GM23338 (cell line): ENCODE measurements around the gene RBM19.

Experiments used
- CREB1 ChIP-seq: fragments of 250-450 bp; sonication (Bioruptor Pico); IDR thresholded peaks from 2 replicates; pipeline ENCODE4 v1.5.0; 2020; ENCODE audit warnings: low read depth, mild to moderate bottlenecking, moderate library complexity
- EZH2 ChIP-seq: fragments of 200-600 bp; sonication (generic); IDR thresholded peaks from one replicate; pipeline ENCODE4 v1.8.0; 2017; ENCODE audit warnings: antibody characterized with exemption, mild to moderate bottlenecking, low read depth; ENCODE audit not compliant: unreplicated experiment
- EZH2phosphoT487 ChIP-seq: fragments of 200-600 bp; sonication (generic); IDR thresholded peaks from one replicate; pipeline ENCODE4 v1.8.1; 2018; ENCODE audit warnings: antibody characterized with exemption; ENCODE audit not compliant: unreplicated experiment
- POLR2AphosphoS5 ChIP-seq: IDR thresholded peaks from 2 replicates; pipeline ENCODE4 v1.6.1; 2016; ENCODE audit warnings: antibody characterized with exemption, low read depth
- ZNF114 ChIP-seq: fragments of 250-450 bp; sonication (Bioruptor Pico); IDR thresholded peaks from 2 replicates; pipeline ENCODE4 v1.5.0; 2020; ENCODE audit warnings: mild to moderate bottlenecking, moderate library complexity
- TF ChIP-seq, protein P1 (sequence below): IDR thresholded peaks from one replicate; pipeline ENCODE4 v1.6.1; 2018; ENCODE audit warnings: antibody characterized with exemption; ENCODE audit not compliant: unreplicated experiment
- TF ChIP-seq, protein P2 (sequence below), 2 experiments: fragments of 200-600 bp in 1 of 2; sonication (generic) in 1 of 2; conservative IDR thresholded peaks; 2 replicates each; pipeline versions ENCODE4 v1.5.1 to v1.6.1; 2016 to 2017; ENCODE audit warnings: antibody characterized with exemption in 2 of 2, low read depth in 2 of 2, mild to moderate bottlenecking in 2 of 2, moderate library complexity in 1 of 2
- TF ChIP-seq, protein P3 (sequence below): IDR thresholded peaks from 2 replicates; pipeline ENCODE4 v1.6.1; 2016; ENCODE audit warnings: antibody characterized with exemption

DNA sequence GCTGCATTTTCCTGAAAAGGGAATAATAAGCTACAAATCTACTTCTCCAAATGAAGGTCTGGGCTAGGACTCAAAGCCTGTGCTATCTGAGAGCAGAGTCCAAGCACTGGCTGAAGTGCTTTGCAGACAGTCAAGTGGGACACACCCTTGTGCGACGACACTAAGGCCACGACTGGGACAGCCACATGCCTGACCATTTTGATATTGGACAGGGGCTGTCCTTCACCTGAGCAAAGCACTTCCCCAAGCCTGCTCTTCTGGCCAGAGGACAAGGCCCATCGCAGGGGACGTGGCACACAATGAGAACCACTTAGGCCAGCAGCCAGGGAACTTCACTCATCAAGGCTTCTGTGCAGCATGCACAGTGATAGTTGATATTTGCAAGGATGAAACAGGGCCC, 71.4 kb downstream of the RBM19 start:
- TF ChIP-seq, protein P1, sequence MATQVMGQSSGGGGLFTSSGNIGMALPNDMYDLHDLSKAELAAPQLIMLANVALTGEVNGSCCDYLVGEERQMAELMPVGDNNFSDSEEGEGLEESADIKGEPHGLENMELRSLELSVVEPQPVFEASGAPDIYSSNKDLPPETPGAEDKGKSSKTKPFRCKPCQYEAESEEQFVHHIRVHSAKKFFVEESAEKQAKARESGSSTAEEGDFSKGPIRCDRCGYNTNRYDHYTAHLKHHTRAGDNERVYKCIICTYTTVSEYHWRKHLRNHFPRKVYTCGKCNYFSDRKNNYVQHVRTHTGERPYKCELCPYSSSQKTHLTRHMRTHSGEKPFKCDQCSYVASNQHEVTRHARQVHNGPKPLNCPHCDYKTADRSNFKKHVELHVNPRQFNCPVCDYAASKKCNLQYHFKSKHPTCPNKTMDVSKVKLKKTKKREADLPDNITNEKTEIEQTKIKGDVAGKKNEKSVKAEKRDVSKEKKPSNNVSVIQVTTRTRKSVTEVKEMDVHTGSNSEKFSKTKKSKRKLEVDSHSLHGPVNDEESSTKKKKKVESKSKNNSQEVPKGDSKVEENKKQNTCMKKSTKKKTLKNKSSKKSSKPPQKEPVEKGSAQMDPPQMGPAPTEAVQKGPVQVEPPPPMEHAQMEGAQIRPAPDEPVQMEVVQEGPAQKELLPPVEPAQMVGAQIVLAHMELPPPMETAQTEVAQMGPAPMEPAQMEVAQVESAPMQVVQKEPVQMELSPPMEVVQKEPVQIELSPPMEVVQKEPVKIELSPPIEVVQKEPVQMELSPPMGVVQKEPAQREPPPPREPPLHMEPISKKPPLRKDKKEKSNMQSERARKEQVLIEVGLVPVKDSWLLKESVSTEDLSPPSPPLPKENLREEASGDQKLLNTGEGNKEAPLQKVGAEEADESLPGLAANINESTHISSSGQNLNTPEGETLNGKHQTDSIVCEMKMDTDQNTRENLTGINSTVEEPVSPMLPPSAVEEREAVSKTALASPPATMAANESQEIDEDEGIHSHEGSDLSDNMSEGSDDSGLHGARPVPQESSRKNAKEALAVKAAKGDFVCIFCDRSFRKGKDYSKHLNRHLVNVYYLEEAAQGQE, result no peak
- TF ChIP-seq, protein P2, sequence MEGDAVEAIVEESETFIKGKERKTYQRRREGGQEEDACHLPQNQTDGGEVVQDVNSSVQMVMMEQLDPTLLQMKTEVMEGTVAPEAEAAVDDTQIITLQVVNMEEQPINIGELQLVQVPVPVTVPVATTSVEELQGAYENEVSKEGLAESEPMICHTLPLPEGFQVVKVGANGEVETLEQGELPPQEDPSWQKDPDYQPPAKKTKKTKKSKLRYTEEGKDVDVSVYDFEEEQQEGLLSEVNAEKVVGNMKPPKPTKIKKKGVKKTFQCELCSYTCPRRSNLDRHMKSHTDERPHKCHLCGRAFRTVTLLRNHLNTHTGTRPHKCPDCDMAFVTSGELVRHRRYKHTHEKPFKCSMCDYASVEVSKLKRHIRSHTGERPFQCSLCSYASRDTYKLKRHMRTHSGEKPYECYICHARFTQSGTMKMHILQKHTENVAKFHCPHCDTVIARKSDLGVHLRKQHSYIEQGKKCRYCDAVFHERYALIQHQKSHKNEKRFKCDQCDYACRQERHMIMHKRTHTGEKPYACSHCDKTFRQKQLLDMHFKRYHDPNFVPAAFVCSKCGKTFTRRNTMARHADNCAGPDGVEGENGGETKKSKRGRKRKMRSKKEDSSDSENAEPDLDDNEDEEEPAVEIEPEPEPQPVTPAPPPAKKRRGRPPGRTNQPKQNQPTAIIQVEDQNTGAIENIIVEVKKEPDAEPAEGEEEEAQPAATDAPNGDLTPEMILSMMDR (conservative IDR thresholded peaks at IDR 0.05; ENCODE audit: low read depth in 2 of 2), result no peak
- no peak for TF ChIP-seq CREB1 (CRISPR knock-in tag)
- TF ChIP-seq, protein P3, sequence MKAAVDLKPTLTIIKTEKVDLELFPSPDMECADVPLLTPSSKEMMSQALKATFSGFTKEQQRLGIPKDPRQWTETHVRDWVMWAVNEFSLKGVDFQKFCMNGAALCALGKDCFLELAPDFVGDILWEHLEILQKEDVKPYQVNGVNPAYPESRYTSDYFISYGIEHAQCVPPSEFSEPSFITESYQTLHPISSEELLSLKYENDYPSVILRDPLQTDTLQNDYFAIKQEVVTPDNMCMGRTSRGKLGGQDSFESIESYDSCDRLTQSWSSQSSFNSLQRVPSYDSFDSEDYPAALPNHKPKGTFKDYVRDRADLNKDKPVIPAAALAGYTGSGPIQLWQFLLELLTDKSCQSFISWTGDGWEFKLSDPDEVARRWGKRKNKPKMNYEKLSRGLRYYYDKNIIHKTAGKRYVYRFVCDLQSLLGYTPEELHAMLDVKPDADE, result no peak
- TF ChIP-seq EZH2, result no peak
- no peak for TF ChIP-seq POLR2AphosphoS5
- TF ChIP-seq EZH2phosphoT487, result no peak
- no peak for TF ChIP-seq ZNF114 (CRISPR knock-in tag)
